ENCODE measurements around the gene KCTD2.

KCTD2 gene

GRCh38 chr17:75063626-75064025, 16.6 kb downstream of the KCTD2 start:
- TF ChIP-seq EZH2phosphoT487 (conservative IDR thresholded peaks at IDR 0.05; ENCODE audit: low read length) (no peak), CTCF (IDR thresholded peaks at IDR 0.05; ENCODE audit: insufficient read depth, low read length, poor library complexity, severe bottlenecking) (no peak)
- H3K79me2 ChIP-seq (ENCODE audit: insufficient read depth, low read length), result no peaks in the 10 kb centered on the region
- no peak overlapping the region for H3K4me3 ChIP-seq (ENCODE audit: insufficient read depth, low read length, poor library complexity, severe bottlenecking)
- H3K27me3 ChIP-seq (ENCODE audit: low read length), result no peaks in the 10 kb centered on the region
- no peak overlapping the region for H3K4me2 ChIP-seq (ENCODE audit: low read depth, low read length, poor library complexity, severe bottlenecking)
- H3K27ac ChIP-seq (ENCODE audit: low read depth, low read length), result no peak overlapping the region
- no peaks in the 10 kb centered on the region for H3K9me3 ChIP-seq (ENCODE audit: insufficient read depth, low read length)
- H2AFZ ChIP-seq (ENCODE audit: low read depth, low read length, severe bottlenecking), result no peak overlapping the region
- H3F3A ChIP-seq (ENCODE audit: insufficient read depth), result no peaks in the 10 kb centered on the region
- H3K36me3 ChIP-seq (ENCODE audit: low read length), result 0 out of 2 replicates have a peak, but pooled peaks cover 2% of the 10 kb centered on the region
- no peak overlapping the region for H3K9ac ChIP-seq (ENCODE audit: low read length)
- no peaks in the 10 kb centered on the region for H4K20me1 ChIP-seq (ENCODE audit: low read depth, low read length)
- no peaks in the 10 kb centered on the region for H3K9me2 ChIP-seq (replicated peaks; ENCODE audit: insufficient read depth, low read length)

- no peaks in the 10 kb centered on the region for H3K27me3 ChIP-seq (ENCODE audit: low read length)
- H3F3A ChIP-seq (ENCODE audit: insufficient read depth), result no peaks in the 10 kb centered on the region
- no peaks in the 10 kb centered on the region for H3K9me3 ChIP-seq (ENCODE audit: insufficient read depth, low read length)
- no peak overlapping the region for H3K4me2 ChIP-seq (ENCODE audit: low read depth, low read length, poor library complexity, severe bottlenecking)
- H3K79me2 ChIP-seq (ENCODE audit: insufficient read depth, low read length), result no peaks in the 10 kb centered on the region
- no peak overlapping the region for H3K9ac ChIP-seq (ENCODE audit: low read length)
- no peak for TF ChIP-seq EZH2phosphoT487 (conservative IDR thresholded peaks at IDR 0.05; ENCODE audit: low read length)
- H3K27ac ChIP-seq (ENCODE audit: low read depth, low read length), result no peak overlapping the region
- 0 out of 2 replicates have a peak, but pooled peaks cover 2% of the 10 kb centered on the region for H3K36me3 ChIP-seq (ENCODE audit: low read length)
- no peak overlapping the region for H3K4me3 ChIP-seq (ENCODE audit: insufficient read depth, low read length, poor library complexity, severe bottlenecking)
- no peaks in the 10 kb centered on the region for H4K20me1 ChIP-seq (ENCODE audit: low read depth, low read length)
- no peaks in the 10 kb centered on the region for H3K9me2 ChIP-seq (replicated peaks; ENCODE audit: insufficient read depth, low read length)
- H2AFZ ChIP-seq (ENCODE audit: low read depth, low read length, severe bottlenecking), result no peak overlapping the region
Observed at GRCh38 chr17:75064040-75064439, 17.0 kb downstream of the KCTD2 start.

GRCh38 chr17:75064460-75064859, 17.4 kb downstream of the KCTD2 start:
- no peaks in the 10 kb centered on the region for H3K9me2 ChIP-seq (replicated peaks; ENCODE audit: insufficient read depth, low read length)
- no peak overlapping the region for H3K9ac ChIP-seq (ENCODE audit: low read length)
- H2AFZ ChIP-seq (ENCODE audit: low read depth, low read length, severe bottlenecking), result no peak overlapping the region
- H3K79me2 ChIP-seq (ENCODE audit: insufficient read depth, low read length), result no peaks in the 10 kb centered on the region
- no peaks in the 10 kb centered on the region for H4K20me1 ChIP-seq (ENCODE audit: low read depth, low read length)
- no peak overlapping the region for H3K4me3 ChIP-seq (ENCODE audit: insufficient read depth, low read length, poor library complexity, severe bottlenecking)
- H3K36me3 ChIP-seq (ENCODE audit: low read length), result 0 out of 2 replicates have a peak, but pooled peaks cover 2% of the 10 kb centered on the region
- no peaks in the 10 kb centered on the region for H3K9me3 ChIP-seq (ENCODE audit: insufficient read depth, low read length)
- H3K4me2 ChIP-seq (ENCODE audit: low read depth, low read length, poor library complexity, severe bottlenecking), result no peak overlapping the region
- H3K27ac ChIP-seq (ENCODE audit: low read depth, low read length), result no peak overlapping the region
- H3F3A ChIP-seq (ENCODE audit: insufficient read depth), result no peaks in the 10 kb centered on the region
- TF ChIP-seq CTCF (IDR thresholded peaks at IDR 0.05; ENCODE audit: insufficient read depth, low read length, poor library complexity, severe bottlenecking) (no peak), EZH2phosphoT487 (conservative IDR thresholded peaks at IDR 0.05; ENCODE audit: low read length) (no peak)
- no peaks in the 10 kb centered on the region for H3K27me3 ChIP-seq (ENCODE audit: low read length)

- no peaks in the 10 kb centered on the region for H4K20me1 ChIP-seq (ENCODE audit: low read depth, low read length)
- H3K79me2 ChIP-seq (ENCODE audit: insufficient read depth, low read length), result no peaks in the 10 kb centered on the region
- no peak for TF ChIP-seq CTCF (IDR thresholded peaks at IDR 0.05; ENCODE audit: insufficient read depth, low read length, poor library complexity, severe bottlenecking)
- no peak for TF ChIP-seq EZH2phosphoT487 (conservative IDR thresholded peaks at IDR 0.05; ENCODE audit: low read length)
- H3K4me3 ChIP-seq (ENCODE audit: insufficient read depth, low read length, poor library complexity, severe bottlenecking), result no peak overlapping the region
- H3K9me3 ChIP-seq (ENCODE audit: insufficient read depth, low read length), result no peaks in the 10 kb centered on the region
- no peak overlapping the region for H3K4me2 ChIP-seq (ENCODE audit: low read depth, low read length, poor library complexity, severe bottlenecking)
- H3K27me3 ChIP-seq (ENCODE audit: low read length), result no peaks in the 10 kb centered on the region
- no peaks in the 10 kb centered on the region for H3K9me2 ChIP-seq (replicated peaks; ENCODE audit: insufficient read depth, low read length)
- H3F3A ChIP-seq (ENCODE audit: insufficient read depth), result no peaks in the 10 kb centered on the region
- no peak overlapping the region for H3K9ac ChIP-seq (ENCODE audit: low read length)
- H2AFZ ChIP-seq (ENCODE audit: low read depth, low read length, severe bottlenecking), result no peak overlapping the region
- 0 out of 2 replicates have a peak, but pooled peaks cover 2% of the 10 kb centered on the region for H3K36me3 ChIP-seq (ENCODE audit: low read length)
- no peak overlapping the region for H3K27ac ChIP-seq (ENCODE audit: low read depth, low read length)
Observed at GRCh38 chr17:75064867-75065561, 18.0 kb downstream of the KCTD2 start.
